ENCODE results near the gene ZAP70. TPM values are rescaled to one million over a fixed set of nuclear protein-coding genes. Genes with fewer than 3 reads are reported as not detected.

ZAP70 gene
- total and polyA plus RNA-seq, 10 of the 15 experiments (the other 5 are each of a cell fraction or from before 2014, with no cell fraction given) = 0.18 to 2.9 (median 1.2) TPM; not detected in 1

DNA sequence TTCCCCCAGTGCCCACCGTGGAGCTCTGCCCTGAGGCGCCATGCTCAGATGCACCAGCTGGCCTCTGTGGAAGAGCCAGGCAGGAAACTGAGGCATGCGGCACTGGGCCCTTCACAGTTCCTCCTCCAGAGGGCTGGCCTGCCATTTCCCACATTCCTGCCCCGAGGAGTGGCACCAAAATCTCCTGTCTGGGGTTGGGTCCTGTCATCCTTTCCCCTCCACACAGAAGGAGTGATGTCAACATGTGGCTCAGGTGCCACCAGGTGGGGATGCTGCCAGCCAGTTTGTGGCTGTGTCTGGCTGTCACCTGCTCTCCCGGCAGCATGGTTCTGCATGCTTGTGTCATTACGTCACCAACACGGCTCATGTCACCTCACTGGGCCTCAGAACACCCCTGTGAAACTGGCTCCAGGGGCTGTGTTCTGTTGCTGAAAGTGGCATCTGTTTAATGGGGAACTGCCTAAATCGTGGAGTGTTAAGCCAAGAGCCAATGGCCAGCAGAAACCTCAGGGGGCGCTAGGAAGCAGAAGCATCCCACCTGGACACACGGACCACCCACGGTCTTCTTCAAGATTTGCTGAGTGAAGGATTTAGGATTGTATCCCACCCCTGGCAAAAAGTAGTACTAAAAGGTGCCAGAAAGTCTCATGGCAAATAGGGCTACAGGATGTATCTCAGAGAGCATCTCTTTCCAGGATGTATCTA lies 51.3 kb downstream of the ZAP70 start:
- CTCF ChIA-PET = no interaction called here
- H3K36me3 ChIP-seq (ENCODE audit: control insufficient read depth in 2 of 2, insufficient read depth in 2 of 2, low read length in 1 of 2) = peaks cover 19 to 28% of the 10 kb centered on the region in 2 experiments
- no peaks in the 10 kb centered on the region for H3K4me1 ChIP-seq (ENCODE audit: control insufficient read depth, insufficient read depth, low read length)
- no peaks in the 10 kb centered on the region for H3K9me3 ChIP-seq (replicated peaks; ENCODE audit: control insufficient read depth, insufficient read depth, low read length)
- no peak overlapping the region for H3K9ac ChIP-seq (ENCODE audit: control insufficient read depth, insufficient read depth, low read length)
- RAD21 ChIA-PET (ENCODE audit: unreplicated experiment) = no interaction called here
- no peak overlapping the region for H3K27ac ChIP-seq (ENCODE audit: control insufficient read depth, insufficient read depth)
- H2AFZ ChIP-seq (ENCODE audit: control insufficient read depth, low read depth, low read length) = no peak overlapping the region
- WGBS (ENCODE audit: insufficient coverage, insufficient replicate concordance, low lambda C conversion rate, missing lambda C conversion rate) = 97% methylated on average over 11 of the region's 11 CpGs
- intact Hi-C loops (cut with micrococcal nuclease; ENCODE audit: unreplicated experiment) (no loop called here), in situ Hi-C loops (cut with MboI) (no loop called here)
- SMC1A ChIA-PET (ENCODE audit: uncharacterized antibody, unreplicated experiment) = no interaction called here
- POLR2A ChIA-PET = no interaction called here
- no peak for ATAC-seq
- no peak for DNase-seq (ENCODE audit: low read depth, low spot score)
- TF ChIP-seq, protein P1, sequence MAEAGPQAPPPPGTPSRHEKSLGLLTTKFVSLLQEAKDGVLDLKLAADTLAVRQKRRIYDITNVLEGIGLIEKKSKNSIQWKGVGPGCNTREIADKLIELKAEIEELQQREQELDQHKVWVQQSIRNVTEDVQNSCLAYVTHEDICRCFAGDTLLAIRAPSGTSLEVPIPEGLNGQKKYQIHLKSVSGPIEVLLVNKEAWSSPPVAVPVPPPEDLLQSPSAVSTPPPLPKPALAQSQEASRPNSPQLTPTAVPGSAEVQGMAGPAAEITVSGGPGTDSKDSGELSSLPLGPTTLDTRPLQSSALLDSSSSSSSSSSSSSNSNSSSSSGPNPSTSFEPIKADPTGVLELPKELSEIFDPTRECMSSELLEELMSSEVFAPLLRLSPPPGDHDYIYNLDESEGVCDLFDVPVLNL (IDR thresholded peaks at IDR 0.05; ENCODE audit: low read depth, low read length) = no peak
- TF ChIP-seq POU2F2 (IDR thresholded peaks at IDR 0.05; ENCODE audit: borderline replicate concordance, low read depth, low read length) = no peak
- no peak for TF ChIP-seq CBFB (IDR thresholded peaks at IDR 0.05; ENCODE audit: low read depth)
- no peak for TF ChIP-seq IKZF2 (IDR thresholded peaks at IDR 0.05)
- TF ChIP-seq MYC (IDR thresholded peaks at IDR 0.05; ENCODE audit: insufficient read depth, insufficient read length, insufficient replicate concordance, low read length, severe bottlenecking) = no peak
- TF ChIP-seq EP300 (IDR thresholded peaks at IDR 0.05; ENCODE audit: borderline replicate concordance in 1 of 2, control insufficient read depth in 1 of 2, low read depth in 2 of 2, low read length in 2 of 2) = no peak
- no peak for TF ChIP-seq ESRRA (IDR thresholded peaks at IDR 0.05; ENCODE audit: low read length)
- TF ChIP-seq IKZF1 (conservative IDR thresholded peaks at IDR 0.05) = no peak
- TF ChIP-seq RB1 (IDR thresholded peaks at IDR 0.05; ENCODE audit: borderline replicate concordance) = no peak
- no peak for TF ChIP-seq NR2C1 (IDR thresholded peaks at IDR 0.05)
- TF ChIP-seq TCF12 (IDR thresholded peaks at IDR 0.05; ENCODE audit: low read depth, low read length) = no peak
- TF ChIP-seq, protein P2, sequence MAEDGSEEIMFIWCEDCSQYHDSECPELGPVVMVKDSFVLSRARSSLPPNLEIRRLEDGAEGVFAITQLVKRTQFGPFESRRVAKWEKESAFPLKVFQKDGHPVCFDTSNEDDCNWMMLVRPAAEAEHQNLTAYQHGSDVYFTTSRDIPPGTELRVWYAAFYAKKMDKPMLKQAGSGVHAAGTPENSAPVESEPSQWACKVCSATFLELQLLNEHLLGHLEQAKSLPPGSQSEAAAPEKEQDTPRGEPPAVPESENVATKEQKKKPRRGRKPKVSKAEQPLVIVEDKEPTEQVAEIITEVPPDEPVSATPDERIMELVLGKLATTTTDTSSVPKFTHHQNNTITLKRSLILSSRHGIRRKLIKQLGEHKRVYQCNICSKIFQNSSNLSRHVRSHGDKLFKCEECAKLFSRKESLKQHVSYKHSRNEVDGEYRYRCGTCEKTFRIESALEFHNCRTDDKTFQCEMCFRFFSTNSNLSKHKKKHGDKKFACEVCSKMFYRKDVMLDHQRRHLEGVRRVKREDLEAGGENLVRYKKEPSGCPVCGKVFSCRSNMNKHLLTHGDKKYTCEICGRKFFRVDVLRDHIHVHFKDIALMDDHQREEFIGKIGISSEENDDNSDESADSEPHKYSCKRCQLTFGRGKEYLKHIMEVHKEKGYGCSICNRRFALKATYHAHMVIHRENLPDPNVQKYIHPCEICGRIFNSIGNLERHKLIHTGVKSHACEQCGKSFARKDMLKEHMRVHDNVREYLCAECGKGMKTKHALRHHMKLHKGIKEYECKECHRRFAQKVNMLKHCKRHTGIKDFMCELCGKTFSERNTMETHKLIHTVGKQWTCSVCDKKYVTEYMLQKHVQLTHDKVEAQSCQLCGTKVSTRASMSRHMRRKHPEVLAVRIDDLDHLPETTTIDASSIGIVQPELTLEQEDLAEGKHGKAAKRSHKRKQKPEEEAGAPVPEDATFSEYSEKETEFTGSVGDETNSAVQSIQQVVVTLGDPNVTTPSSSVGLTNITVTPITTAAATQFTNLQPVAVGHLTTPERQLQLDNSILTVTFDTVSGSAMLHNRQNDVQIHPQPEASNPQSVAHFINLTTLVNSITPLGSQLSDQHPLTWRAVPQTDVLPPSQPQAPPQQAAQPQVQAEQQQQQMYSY (CRISPR knock-in tag; IDR thresholded peaks at IDR 0.05) = no peak
- TF ChIP-seq PAX5 (IDR thresholded peaks at IDR 0.05; ENCODE audit: borderline replicate concordance, low read depth, low read length) = no peak
- no peak for TF ChIP-seq RBBP5 (conservative IDR thresholded peaks at IDR 0.05)
- TF ChIP-seq, protein P3, sequence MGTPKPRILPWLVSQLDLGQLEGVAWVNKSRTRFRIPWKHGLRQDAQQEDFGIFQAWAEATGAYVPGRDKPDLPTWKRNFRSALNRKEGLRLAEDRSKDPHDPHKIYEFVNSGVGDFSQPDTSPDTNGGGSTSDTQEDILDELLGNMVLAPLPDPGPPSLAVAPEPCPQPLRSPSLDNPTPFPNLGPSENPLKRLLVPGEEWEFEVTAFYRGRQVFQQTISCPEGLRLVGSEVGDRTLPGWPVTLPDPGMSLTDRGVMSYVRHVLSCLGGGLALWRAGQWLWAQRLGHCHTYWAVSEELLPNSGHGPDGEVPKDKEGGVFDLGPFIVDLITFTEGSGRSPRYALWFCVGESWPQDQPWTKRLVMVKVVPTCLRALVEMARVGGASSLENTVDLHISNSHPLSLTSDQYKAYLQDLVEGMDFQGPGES (IDR thresholded peaks at IDR 0.05) = no peak
- no peak for TF ChIP-seq WRNIP1 (IDR thresholded peaks at IDR 0.05; ENCODE audit: borderline replicate concordance, low read depth, low read length)
- no peak for TF ChIP-seq ZSCAN29 (IDR thresholded peaks at IDR 0.05)
- H4K20me1 ChIP-seq (ENCODE audit: control insufficient read depth, insufficient read depth) = no peaks in the 10 kb centered on the region
- no peak overlapping the region for H3K4me3 ChIP-seq
- no peak for FAIRE-seq
- no peak overlapping the region for H3K4me2 ChIP-seq (ENCODE audit: control insufficient read depth, insufficient read depth)
- no peaks in the 10 kb centered on the region for H3K27me3 ChIP-seq (replicated peaks in 1 of 2; ENCODE audit: control insufficient read depth in 2 of 2, insufficient read depth in 2 of 2, low read length in 1 of 2)
- no peaks in the 10 kb centered on the region for H3K79me2 ChIP-seq (ENCODE audit: control insufficient read depth, insufficient read depth, low read length)
- no TSS peak for BruUV-seq (replicated peaks)
